ENCODE data around the gene PRRT3. TPM values are rescaled to one million over a fixed set of nuclear protein-coding genes. Genes with fewer than 3 reads are reported as not detected.

Gene PRRT3
- total RNA-seq, 1 experiment from 2014 or later = 19.5 TPM

GRCh38 chr3:9903238-9903624, 49.0 kb downstream of the PRRT3 start:
- Histone ChIP-seq H2BK120ac (ENCODE audit: low read depth, low read length, poor library complexity, severe bottlenecking) (no peak overlapping the region), H4K91ac (ENCODE audit: insufficient read length, low read depth, low read length) (no peak overlapping the region), H3K9me3 (ENCODE audit: control insufficient read depth, low read depth, low read length) (no peaks in the 10 kb centered on the region), H3T11ph (ENCODE audit: low read length) (no peak overlapping the region), H3K4me1 (ENCODE audit: insufficient read depth, low read length) (no peaks in the 10 kb centered on the region; the same call in 1 of the 2 replicates), H2AFZ (ENCODE audit: low read length) (no peak overlapping the region), H3K56ac (ENCODE audit: insufficient read length, low read depth, low read length) (no peak overlapping the region), H3K27ac (ENCODE audit: insufficient read length, low read depth, low read length) (no peak overlapping the region), H2BK15ac (ENCODE audit: low read depth, low read length) (no peak overlapping the region), H2AK5ac (ENCODE audit: insufficient read length, low read length) (no peak overlapping the region), H3K79me1 (ENCODE audit: insufficient read depth, low read depth, low read length, poor library complexity, severe bottlenecking) (no peaks in the 10 kb centered on the region), H3K27me3 (ENCODE audit: insufficient read depth, low read length) (no peaks in the 10 kb centered on the region), H3K14ac (ENCODE audit: insufficient read depth, low read length) (0 out of 2 replicates have a peak overlapping the region, but pooled peaks have one; percentile 25), H3K79me2 (ENCODE audit: insufficient read depth, low read length) (no peaks in the 10 kb centered on the region), H4K5ac (ENCODE audit: insufficient read length, low read depth, low read length) (no peak overlapping the region), H2BK5ac (ENCODE audit: insufficient read length, low read length) (no peak overlapping the region), H3K4ac (ENCODE audit: low read depth, low read length) (no peak overlapping the region), H4K20me1 (ENCODE audit: control insufficient read depth, insufficient read depth, insufficient read length) (no peaks in the 10 kb centered on the region), H3K23ac (ENCODE audit: insufficient read length, low read depth, low read length) (no peak overlapping the region), H2BK12ac (ENCODE audit: insufficient read length, low read depth, low read length) (no peak overlapping the region), H4K8ac (replicated peaks; ENCODE audit: insufficient read length, low read depth, low read length) (no peak overlapping the region), H3K18ac (ENCODE audit: insufficient read length, low read depth, low read length) (no peak overlapping the region), H3K4me2 (ENCODE audit: insufficient read depth, insufficient read length, low read length) (peak overlapping the region; percentile 9), H2BK20ac (ENCODE audit: low read depth, low read length, poor library complexity, severe bottlenecking) (no peak overlapping the region), H3K23me2 (ENCODE audit: insufficient read length, low read depth, low read length, poor library complexity, severe bottlenecking) (no peaks in the 10 kb centered on the region), H3K9ac (ENCODE audit: extremely low read depth, insufficient read length, low read length) (no peak overlapping the region)
- H3K4me1 Mint-ChIP-seq = peaks cover 15 to 27% of the 10 kb centered on the region in 2 experiments
- H3K36me3 Mint-ChIP-seq (ENCODE audit: insufficient read depth in 1 of 3, low read depth in 3 of 3) = no peaks in the 10 kb centered on the region
- H3K27ac Mint-ChIP-seq = no peak overlapping the region
- no peaks in the 10 kb centered on the region for H3K27me3 Mint-ChIP-seq (ENCODE audit: low read depth)
- no peaks in the 10 kb centered on the region for H3K9me3 Mint-ChIP-seq
- no peak for DNase-seq
- no CpG with 5 or more reads among the region's 4 CpGs for WGBS (ENCODE audit: extremely low coverage, insufficient read length, low lambda C conversion rate)
- TF ChIP-seq CTCF (conservative IDR thresholded peaks at IDR 0.05) = no peak
- H3K4me3 Mint-ChIP-seq = no peak overlapping the region; a peak in 1 of 5 replicates

Data from H9 (cell line).